ENCODE results near the gene SYT8.
A peak's percentile ranks its signal among the peaks of the same experiment; 100 is the strongest.

SYT8 gene

DNA sequence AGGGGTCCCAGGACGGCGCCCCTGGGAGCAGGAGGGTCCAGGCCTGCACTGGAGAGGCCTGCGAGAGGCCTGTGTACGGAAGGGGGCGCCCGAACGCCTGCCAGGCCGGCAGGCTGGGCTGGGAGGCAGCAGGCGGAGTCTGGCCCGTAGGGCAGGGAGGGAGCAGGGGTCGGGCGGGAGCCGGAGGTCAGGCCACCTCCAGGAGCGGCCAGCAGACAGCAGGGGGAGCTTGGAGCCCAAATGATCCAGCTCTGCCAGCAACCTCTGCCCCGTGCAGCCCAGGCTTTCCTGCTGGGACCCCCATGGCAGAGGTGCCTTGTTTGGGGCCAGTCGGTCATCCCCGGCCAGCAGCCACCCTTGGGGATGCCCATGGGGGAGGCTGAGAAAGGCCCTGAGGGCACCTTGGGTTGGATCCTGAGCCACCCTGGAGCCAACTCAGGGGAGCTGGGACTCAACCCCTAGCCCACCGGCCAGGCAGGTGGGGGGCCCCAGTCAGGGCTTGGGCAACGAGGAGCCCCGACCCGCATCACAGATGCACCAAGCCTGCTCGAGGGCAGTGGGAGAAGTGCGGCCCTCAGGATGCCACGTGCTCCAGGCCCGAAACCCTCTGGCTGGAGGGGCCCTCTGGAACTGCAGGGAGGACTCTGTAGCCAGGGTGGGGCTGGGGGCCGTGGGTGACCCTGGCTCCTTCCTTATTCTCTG, 9.6 kb upstream of the SYT8 start:
- no peaks in the 10 kb centered on the region for H3K36me3 Mint-ChIP-seq (ENCODE audit: low read depth)
- no peak for DNase-seq
- no peak overlapping the region for H3K4me3 Mint-ChIP-seq
- peaks cover 14% of the 10 kb centered on the region for H3K27me3 Mint-ChIP-seq
- no peaks in the 10 kb centered on the region for H3K4me1 Mint-ChIP-seq (ENCODE audit: low read depth)
- H3K27ac Mint-ChIP-seq: no peak overlapping the region
- H3K9me3 Mint-ChIP-seq: no peaks in the 10 kb centered on the region

DNA sequence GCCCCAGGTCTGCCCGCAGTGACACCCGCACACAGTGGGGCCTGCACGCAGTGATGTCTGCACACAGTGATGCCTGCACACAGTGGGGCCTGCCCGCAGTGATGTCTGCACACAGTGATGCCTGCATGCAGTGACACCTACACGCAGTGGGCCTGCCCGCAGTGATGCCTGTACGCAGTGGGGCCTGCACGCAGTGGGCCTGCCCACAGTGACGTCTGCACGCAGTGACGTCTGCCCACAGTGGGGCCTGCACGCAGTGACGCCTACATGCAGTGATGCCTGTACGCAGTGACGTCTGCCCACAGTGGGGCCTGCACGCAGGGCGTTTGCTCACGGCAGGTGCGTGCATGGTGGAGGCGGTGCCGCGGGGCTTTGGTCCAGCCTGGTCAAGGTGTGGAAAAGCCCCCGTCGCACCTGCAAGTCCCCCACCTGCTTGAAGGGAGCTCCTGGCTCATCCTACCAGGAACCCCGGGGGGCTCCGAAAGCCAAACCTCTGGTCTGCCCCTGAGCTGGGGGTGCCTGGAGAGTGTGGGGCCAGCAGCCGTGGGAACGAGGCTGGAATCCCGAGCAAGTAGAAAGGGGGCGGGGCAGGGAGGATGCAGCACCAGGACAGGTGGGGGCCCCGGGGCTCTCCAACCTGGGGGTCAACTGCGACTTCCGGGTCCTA, 8.9 kb upstream of the SYT8 start:
- DNase-seq: no peak
- no peaks in the 10 kb centered on the region for H3K4me1 Mint-ChIP-seq (ENCODE audit: low read depth)
- H3K27me3 Mint-ChIP-seq: peaks cover 18% of the 10 kb centered on the region
- H3K4me3 Mint-ChIP-seq: no peak overlapping the region
- no peak overlapping the region for H3K27ac Mint-ChIP-seq
- no peaks in the 10 kb centered on the region for H3K36me3 Mint-ChIP-seq (ENCODE audit: low read depth)
- H3K9me3 Mint-ChIP-seq: no peaks in the 10 kb centered on the region

DNA sequence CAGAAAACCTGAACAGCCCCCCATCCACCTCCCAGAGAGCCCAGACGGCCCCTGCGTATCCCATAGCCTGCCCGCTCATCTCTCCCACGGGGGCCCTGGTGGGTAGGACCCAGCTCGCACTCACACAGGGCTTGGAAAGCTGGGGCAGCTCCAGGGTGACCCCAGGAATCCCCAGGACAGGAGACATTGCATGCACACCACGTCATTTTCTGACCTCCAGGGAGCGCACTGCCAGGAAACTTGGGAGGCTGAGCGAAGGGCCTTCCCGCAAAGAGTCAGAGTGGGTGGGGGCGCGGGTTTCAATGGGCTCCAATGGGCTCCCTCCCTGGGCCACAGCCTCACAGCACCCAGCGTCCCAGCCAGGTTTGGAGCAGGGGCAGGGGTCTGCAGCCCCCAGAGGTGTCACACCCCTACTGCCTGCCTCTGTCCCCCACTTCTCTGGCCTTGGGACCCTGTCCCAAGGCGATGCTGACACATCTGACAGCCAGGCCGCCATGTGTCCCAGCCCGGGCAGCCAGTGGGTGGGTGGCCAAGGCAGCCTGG, 8.2 kb upstream of the SYT8 start:
- Mint-ChIP-seq H3K4me1 (ENCODE audit: low read depth) (no peaks in the 10 kb centered on the region), H3K9me3 (no peaks in the 10 kb centered on the region), H3K36me3 (ENCODE audit: low read depth) (no peaks in the 10 kb centered on the region), H3K27me3 (peaks cover 19% of the 10 kb centered on the region), H3K4me3 (no peak overlapping the region), H3K27ac (no peak overlapping the region)
- no peak for DNase-seq

DNA sequence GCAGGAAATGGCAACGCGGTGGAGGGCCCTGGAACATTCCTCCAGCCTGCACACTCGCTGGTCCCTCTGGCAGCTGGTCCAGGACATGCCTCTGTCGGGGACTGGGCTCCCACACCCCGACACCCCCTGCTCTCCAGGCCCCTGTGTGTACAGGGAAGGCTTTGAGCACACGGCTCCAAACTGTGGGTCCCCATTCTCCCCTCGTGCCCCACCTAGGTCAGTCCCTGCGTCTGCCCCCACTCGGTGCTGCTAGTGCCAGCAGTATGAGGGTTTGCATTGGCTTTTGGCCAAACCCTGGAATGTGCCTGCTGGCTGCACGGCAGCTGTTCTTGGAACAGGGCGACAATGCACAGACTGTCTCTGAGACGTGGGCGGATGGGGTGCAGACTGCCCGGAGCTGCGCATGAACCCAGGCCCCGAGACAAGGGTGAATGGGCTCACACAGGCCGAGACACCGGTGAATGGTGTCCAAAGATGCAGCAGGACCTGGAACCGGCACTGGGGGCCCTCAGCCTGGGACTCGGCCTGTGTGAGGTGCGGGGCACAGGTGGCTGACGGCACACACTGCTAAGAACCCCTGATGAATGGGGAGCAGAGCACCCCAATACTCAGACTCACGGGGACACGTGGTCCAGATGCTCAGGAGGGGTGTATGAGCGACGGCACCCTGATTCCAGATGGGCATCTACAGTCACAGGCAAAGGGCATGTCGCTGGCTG, 7.5 kb upstream of the SYT8 start:
- Mint-ChIP-seq H3K36me3 (ENCODE audit: low read depth) (no peaks in the 10 kb centered on the region), H3K4me3 (no peak overlapping the region), H3K27me3 (peaks cover 22% of the 10 kb centered on the region), H3K27ac (no peak overlapping the region), H3K4me1 (ENCODE audit: low read depth) (no peaks in the 10 kb centered on the region), H3K9me3 (no peaks in the 10 kb centered on the region)
- DNase-seq: no peak

DNA sequence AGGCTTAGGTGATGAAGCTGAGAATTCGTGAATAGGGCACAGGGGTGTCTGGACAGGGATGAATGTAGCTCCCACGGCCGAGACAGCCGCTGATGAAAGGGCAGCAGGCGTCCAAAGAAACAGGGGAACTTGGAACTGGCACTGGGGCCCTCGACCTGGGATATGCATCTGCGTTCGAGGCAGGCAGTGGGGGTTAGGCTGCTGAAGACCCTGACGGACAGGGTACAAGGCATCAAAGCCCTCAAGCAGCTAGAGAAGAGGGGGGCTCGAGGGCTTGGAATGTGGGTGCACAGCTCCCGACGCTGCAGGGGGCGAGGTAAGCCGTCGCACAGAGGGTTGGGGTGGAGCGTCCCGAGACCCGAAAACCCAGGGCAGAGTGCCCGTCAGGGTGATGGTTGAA, 6.9 kb upstream of the SYT8 start:
- no peaks in the 10 kb centered on the region for H3K36me3 Mint-ChIP-seq (ENCODE audit: low read depth)
- peaks cover 22% of the 10 kb centered on the region for H3K27me3 Mint-ChIP-seq

DNA sequence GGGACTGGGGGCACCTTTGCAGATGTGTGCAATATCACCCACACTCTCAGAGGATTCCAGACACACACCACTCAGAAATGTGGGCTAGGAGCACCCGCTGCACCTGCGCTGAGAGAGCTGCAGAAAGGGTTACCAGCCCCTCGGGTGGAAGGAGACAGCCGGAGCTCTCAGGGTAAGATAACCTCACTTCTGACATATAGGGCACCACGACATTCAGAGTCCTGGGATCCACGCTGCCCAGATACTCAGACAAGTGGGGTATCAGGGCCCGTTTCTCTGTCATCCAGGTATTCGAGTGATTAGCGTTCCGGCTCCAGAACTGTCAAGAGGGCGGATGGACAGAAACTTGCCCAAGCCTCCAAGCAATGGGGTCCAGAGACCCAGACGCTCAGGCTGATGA, 6.2 kb upstream of the SYT8 start:
- Mint-ChIP-seq H3K9me3 (no peaks in the 10 kb centered on the region), H3K4me3 (no peak overlapping the region), H3K27ac (no peak overlapping the region), H3K36me3 (ENCODE audit: low read depth) (no peaks in the 10 kb centered on the region), H3K4me1 (ENCODE audit: low read depth) (no peaks in the 10 kb centered on the region), H3K27me3 (peaks cover 24% of the 10 kb centered on the region)
- DNase-seq: no peak

More for the DNA sequence above, 6.9 kb upstream of the SYT8 start:
- H3K4me1 Mint-ChIP-seq (ENCODE audit: low read depth): no peaks in the 10 kb centered on the region
- DNase-seq: no peak
- no peaks in the 10 kb centered on the region for H3K9me3 Mint-ChIP-seq
- no peak overlapping the region for H3K4me3 Mint-ChIP-seq
- H3K27ac Mint-ChIP-seq: no peak overlapping the region

DNA sequence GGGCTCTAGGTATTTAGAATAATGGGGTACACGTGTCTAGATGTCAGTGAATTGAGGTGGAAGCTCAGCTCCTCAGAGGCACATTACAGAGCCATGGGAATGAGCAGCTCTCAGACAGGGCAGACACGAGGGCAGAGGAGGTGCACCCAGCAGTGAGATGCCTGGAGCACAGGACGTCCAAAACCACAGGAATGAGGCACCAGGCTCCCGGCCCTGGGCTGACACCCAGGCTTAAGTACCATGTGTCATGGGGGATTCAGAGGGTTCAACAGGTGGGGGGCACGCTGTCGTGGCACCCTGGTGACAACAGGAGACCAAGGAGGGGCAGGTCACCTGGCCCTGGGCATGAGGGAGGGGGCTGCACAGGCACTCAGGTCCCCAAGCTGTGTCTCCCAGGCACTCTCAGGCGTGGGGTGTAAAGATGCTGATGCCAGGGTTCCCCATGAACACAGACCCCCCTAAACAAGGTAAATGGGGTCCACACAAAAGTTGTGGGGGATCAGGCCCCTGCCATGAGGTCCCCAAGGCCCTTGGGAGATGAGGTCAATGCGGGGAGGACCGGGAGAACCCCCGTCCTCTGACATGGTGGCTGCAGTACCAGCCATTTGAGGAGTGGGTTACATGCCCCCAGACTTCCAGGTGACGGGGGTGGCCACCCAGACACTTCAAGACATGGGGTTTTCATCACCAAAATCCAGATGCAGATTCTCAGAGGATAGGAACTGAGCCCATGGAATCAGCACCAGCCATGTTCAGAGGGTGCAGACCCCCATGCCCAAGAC, 5.6 kb upstream of the SYT8 start:
- H3K27me3 Mint-ChIP-seq: peaks cover 22% of the 10 kb centered on the region

DNA sequence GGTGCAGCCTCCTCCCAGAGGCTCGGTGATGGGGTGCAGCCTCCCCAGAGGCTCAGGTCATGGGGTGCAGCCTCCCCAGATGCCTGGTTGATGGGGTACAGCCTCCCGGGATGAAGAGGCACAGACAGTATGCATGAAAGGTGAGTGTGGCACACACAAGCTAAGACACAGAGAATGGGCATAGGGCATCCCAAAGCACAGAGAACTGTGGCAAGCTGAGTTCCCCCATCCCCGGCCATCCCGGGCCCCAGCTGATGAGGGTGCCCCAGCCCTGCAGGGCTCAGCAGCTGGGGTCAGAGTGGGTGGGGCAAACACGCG, 4.8 kb upstream of the SYT8 start:
- H3K9me3 Mint-ChIP-seq: no peaks in the 10 kb centered on the region
- no peak for DNase-seq
- H3K27ac Mint-ChIP-seq: no peak overlapping the region
- H3K27me3 Mint-ChIP-seq: peaks cover 20% of the 10 kb centered on the region
- H3K36me3 Mint-ChIP-seq (ENCODE audit: low read depth): no peaks in the 10 kb centered on the region
- H3K4me3 Mint-ChIP-seq: no peak overlapping the region
- no peaks in the 10 kb centered on the region for H3K4me1 Mint-ChIP-seq (ENCODE audit: low read depth)

More for the DNA sequence above, 5.6 kb upstream of the SYT8 start:
- no peaks in the 10 kb centered on the region for H3K4me1 Mint-ChIP-seq (ENCODE audit: low read depth)
- H3K9me3 Mint-ChIP-seq: no peaks in the 10 kb centered on the region
- no peak overlapping the region for H3K27ac Mint-ChIP-seq
- no peak overlapping the region for H3K4me3 Mint-ChIP-seq
- H3K36me3 Mint-ChIP-seq (ENCODE audit: low read depth): no peaks in the 10 kb centered on the region
- no peak for DNase-seq

DNA sequence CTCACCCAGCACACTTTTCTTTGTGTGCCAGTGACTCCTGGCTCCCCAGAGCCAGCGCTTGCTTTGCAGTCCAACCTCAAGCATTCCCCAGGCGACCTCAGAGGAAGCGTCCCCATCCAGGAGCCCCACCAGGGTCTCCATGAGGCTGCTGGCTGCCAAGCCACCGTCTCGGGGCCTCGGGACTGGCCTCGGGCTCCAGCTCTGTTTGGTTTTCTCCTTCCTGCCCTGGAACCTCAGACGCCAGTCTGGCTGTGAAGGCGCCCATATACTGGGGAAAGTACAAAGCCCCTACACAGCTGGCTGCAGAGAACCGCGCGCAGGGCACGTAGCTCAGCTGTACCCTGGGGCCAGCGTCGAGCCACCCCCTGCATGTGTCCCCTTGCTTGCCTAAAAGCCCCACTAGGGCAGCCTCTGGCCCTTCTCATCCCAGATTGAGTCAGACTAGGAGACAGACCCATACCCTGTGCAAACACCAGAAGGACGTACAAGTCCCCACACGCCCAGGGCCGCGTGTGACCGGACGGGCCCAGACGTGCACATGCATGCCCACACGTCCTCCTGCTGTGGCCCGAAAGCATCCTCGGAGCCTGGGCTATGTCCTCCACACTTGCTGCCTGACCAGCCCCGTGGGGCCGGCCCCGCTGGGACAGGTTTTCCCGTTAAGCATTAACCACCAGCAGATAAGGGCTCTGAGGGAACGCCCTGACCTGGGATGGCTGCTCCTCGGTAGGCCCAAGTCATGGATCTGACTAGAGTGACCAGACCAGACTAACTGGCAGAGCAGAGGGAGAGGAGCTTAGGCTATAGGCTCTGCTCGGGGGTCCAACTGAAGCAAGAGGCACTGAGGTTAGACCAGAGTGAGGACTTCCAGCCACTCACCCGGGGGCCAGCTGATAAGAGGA, 4.2 kb upstream of the SYT8 start:
- DNase-seq: no peak
- no peaks in the 10 kb centered on the region for H3K9me3 Mint-ChIP-seq
- H3K27me3 Mint-ChIP-seq: peaks cover 20% of the 10 kb centered on the region

DNA sequence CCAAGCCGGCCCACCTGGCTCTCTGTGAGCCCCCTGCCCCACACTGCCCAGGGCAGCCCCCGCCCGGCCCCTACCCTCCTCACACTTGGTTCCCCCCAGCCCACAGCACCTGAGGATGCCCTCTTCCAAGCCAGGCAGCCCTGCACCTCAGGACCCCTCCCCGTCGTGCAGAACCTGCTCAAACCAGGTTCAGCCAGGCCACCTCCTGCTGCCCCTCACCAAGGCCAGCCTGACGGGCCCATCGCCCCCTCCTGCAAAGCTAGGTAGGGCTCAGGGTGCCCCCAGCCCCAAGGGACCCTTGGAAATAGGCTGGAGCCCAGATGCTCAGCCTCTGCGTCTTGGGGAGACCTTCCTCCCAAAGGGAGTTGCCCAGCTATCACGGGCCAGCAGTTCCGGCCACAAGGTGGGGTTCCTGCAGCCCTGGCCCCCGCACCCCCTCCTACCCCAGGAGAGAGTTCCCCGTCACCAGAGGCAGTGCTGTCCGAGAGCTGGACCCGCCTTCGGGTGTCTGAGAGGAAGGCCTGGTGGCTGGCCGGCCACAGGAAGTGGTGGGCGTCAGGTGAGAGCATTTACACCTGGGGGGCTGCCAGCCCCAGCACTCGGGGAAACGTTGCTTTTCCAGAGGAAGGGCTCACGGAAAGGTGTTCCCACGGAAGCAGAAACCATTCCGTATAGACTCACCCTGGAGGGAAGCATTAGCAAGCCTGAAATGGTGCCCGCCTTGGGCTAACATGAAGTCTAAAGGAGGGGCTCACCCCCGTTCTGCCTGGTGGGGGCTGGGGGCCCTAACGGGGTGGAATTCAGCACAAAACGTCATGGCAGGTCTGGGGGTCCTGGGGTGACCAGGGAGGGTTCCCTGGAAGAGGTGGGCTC, 3.2 kb upstream of the SYT8 start:
- DNase-seq: no peak

More for the DNA sequence above, 4.2 kb upstream of the SYT8 start:
- Mint-ChIP-seq H3K4me1 (ENCODE audit: low read depth) (no peaks in the 10 kb centered on the region), H3K4me3 (no peak overlapping the region), H3K36me3 (ENCODE audit: low read depth) (no peaks in the 10 kb centered on the region), H3K27ac (no peak overlapping the region)

DNA sequence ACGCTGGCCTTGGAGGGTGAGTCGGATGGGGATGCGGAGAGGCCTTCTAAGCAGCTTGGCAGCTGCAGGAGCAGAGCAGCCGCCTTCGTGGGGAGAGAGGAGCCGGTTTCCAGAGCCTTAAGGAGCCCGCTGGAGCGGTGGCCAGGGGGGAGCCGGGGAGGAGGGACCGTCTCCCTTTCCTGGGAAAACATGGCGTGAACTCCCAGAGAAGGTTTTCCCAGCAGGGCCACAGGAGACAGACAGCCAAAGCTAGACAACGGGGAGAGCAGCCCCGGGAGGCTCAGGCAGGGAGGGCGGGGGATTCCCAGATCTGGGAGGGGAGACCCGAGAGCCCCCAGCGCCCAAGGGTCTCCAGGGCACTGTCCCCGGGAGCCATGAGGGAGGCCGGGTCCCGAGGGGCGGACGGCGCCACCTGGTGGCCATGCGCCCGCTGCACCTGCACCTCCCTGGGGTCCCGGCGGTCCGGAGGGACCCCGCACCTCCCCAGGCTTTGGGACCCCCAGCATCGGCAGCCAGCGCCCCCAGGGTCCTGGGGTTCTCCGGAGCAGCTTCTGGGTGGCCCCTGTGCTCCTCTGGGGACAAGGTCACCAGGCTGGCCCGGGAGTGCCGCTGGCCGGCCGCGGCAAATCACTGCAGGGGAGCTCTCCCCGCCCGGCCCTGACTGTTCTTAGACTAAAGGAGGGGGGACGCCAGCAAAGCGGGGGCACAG, 2.4 kb upstream of the SYT8 start:
- Mint-ChIP-seq H3K4me3 (no peak overlapping the region), H3K27me3 (peaks cover 20% of the 10 kb centered on the region), H3K4me1 (ENCODE audit: low read depth) (no peaks in the 10 kb centered on the region), H3K9me3 (no peaks in the 10 kb centered on the region), H3K27ac (no peak overlapping the region), H3K36me3 (ENCODE audit: low read depth) (no peaks in the 10 kb centered on the region)
- peak; percentile 85 for DNase-seq

More for the DNA sequence above, 3.2 kb upstream of the SYT8 start:
- H3K4me1 Mint-ChIP-seq (ENCODE audit: low read depth): no peaks in the 10 kb centered on the region
- no peak overlapping the region for H3K4me3 Mint-ChIP-seq
- no peak overlapping the region for H3K27ac Mint-ChIP-seq
- H3K9me3 Mint-ChIP-seq: no peaks in the 10 kb centered on the region
- H3K27me3 Mint-ChIP-seq: peaks cover 20% of the 10 kb centered on the region
- H3K36me3 Mint-ChIP-seq (ENCODE audit: low read depth): no peaks in the 10 kb centered on the region

DNA sequence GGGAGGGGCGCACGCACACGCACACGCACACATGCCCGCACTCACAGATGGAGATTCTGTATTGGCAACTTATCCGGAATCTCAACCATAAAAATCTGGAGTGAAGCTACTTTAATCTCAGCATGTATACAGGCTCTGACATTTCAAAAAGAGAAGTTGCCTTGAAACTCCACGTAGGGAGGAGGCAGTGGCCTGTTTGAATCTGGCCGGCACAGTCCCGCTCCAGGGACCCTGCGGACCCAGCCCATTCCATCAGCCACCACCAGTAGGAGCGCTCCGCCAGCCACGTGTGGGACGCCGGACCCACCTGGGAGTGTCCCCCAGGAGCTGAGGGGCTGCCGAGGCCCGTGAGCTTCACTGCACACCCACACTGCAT, 1.9 kb upstream of the SYT8 start:
- Mint-ChIP-seq H3K27me3 (peaks cover 16% of the 10 kb centered on the region), H3K4me3 (no peak overlapping the region), H3K27ac (no peak overlapping the region), H3K9me3 (no peaks in the 10 kb centered on the region), H3K4me1 (ENCODE audit: low read depth) (peaks cover 4% of the 10 kb centered on the region), H3K36me3 (ENCODE audit: low read depth) (no peaks in the 10 kb centered on the region)
- no peak for DNase-seq

Data from activated T-cell treated with anti-CD3 and anti-CD28 coated beads, Interleukin-2, amount 50 U/mL, for 24 hours (primary cell).